Measurements from ENCODE around the gene ABLIM2.

DNA sequence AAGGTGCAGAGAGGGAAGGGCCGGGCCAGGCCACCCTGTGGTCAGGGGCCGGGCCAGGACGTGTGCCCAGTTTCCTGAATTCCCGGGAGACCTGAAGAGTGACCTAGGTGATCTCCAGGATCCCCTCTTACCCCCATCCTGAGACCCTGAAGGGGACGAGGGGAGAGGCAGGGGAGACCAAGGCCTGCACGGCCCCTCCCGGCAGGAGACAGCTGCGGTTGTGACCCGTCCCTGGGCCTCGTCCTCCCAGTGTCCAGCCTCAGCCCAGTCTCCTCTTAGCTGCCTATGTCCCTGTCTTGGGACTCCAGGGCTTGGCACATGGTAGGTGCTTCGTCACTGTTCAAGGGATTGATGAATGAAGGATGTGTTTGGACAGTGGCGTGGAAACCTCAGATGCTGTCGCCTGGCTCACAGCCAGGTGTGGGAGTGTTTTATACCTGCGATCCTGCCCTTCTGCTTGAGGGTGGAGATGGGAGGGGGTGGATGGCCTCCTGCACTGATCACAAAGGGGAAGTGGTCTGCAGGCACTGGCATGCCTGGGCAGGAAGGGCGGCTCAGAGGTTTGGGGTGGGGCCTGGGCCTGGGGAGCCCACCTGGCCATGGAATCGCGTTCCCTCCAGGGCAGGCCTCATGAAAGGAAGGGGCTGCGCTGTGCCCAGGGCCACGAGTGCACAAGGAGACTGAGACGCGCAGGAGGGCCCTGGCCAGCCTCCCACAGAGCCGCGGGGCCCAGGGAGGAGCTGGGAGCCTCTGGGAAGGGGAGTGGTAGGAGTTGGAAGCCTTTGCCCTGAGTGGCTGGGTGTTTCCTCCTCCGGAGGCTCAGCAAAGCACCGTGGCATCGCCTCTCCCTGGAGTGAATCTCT lies 47.4 kb upstream of the ABLIM2 start:
- TF ChIP-seq, protein P1, sequence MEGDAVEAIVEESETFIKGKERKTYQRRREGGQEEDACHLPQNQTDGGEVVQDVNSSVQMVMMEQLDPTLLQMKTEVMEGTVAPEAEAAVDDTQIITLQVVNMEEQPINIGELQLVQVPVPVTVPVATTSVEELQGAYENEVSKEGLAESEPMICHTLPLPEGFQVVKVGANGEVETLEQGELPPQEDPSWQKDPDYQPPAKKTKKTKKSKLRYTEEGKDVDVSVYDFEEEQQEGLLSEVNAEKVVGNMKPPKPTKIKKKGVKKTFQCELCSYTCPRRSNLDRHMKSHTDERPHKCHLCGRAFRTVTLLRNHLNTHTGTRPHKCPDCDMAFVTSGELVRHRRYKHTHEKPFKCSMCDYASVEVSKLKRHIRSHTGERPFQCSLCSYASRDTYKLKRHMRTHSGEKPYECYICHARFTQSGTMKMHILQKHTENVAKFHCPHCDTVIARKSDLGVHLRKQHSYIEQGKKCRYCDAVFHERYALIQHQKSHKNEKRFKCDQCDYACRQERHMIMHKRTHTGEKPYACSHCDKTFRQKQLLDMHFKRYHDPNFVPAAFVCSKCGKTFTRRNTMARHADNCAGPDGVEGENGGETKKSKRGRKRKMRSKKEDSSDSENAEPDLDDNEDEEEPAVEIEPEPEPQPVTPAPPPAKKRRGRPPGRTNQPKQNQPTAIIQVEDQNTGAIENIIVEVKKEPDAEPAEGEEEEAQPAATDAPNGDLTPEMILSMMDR (IDR thresholded peaks at IDR 0.05): no peak
- no peak for TF ChIP-seq POLR2A (IDR thresholded peaks at IDR 0.05)
